ENCODE data around the gene CENPM.

Gene CENPM, protein sequence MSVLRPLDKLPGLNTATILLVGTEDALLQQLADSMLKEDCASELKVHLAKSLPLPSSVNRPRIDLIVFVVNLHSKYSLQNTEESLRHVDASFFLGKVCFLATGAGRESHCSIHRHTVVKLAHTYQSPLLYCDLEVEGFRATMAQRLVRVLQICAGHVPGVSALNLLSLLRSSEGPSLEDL

DNA sequence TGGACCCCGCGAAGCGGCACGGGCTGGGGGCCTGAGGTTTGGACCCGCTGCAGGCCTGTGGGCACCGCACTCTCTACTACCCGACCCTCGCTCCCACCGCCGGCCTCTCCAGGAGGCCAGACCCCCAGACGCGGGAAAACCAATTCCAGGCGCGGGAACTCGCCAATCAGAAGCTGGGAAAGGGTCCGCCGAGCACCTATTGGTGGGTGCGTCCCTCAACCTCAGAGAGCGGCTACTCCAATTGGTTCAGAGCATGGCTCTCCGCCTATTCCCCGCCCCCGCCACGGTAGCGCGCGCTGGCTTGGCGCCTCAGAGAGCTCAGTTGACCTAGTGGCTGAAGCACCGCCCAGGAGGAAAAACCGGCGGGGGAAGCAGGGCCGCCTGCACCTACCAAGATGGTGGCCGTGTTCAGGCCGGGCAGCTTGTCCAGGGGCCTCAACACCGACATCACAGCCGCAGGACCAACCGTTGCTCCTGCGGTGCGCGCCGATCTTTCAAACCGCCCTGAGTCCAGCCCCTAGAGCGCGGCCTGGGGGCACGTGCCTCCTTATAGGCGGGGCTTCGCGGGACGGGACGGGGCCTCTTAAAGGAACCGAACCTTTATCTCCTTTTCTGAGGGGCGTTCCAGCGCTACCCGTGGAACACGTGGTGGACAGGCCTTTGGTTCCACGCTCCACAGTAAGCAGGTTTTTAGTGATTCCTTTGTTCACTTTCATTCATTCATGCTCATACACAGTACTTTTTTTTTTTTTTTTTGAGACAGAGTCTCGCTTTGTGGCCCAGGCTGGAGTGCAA is at the start of gene CENPM:
CENPM (minus strand) TSS at position 524 of the 795 bp plus-strand sequence; CDS start at position 448, 76 bp downstream.
- H3K4me1 Mint-ChIP-seq (ENCODE audit: low read depth) = peaks cover 25% of the 10 kb centered on the region
- no peaks in the 10 kb centered on the region for H3K36me3 Mint-ChIP-seq (ENCODE audit: low read depth)
- H3K9me3 Mint-ChIP-seq = no peaks in the 10 kb centered on the region
- intact Hi-C loops (cut with micrococcal nuclease) = no loop called here
- peak within 1 kb of the TSS; percentile 68 for H3K27ac Mint-ChIP-seq
- H3K4me3 Mint-ChIP-seq = peak within 1 kb of the TSS; percentile 81
- H3K27me3 Mint-ChIP-seq = peaks cover 14% of the 10 kb centered on the region

- H3K4me3 Mint-ChIP-seq = no peak overlapping the region
- H3K27ac Mint-ChIP-seq = peak overlapping the region; percentile 75
- peaks cover 43% of the 10 kb centered on the region for H3K27me3 Mint-ChIP-seq
- H3K36me3 Mint-ChIP-seq (ENCODE audit: low read depth) = peaks cover 7% of the 10 kb centered on the region
- H3K9me3 Mint-ChIP-seq = no peaks in the 10 kb centered on the region
- H3K4me1 Mint-ChIP-seq (ENCODE audit: low read depth) = peaks cover 54% of the 10 kb centered on the region
- intact Hi-C loops (cut with micrococcal nuclease) = no loop called here
Measured at GRCh38 chr22:41995211-41995610, 48.3 kb upstream of the CENPM start.

GRCh38 chr22:41992496-41992895 is 45.5 kb upstream of the CENPM start:
- Mint-ChIP-seq H3K27me3 (peaks cover 47% of the 10 kb centered on the region), H3K27ac (no peak overlapping the region), H3K9me3 (no peaks in the 10 kb centered on the region), H3K4me1 (ENCODE audit: low read depth) (peaks cover 32% of the 10 kb centered on the region), H3K4me3 (no peak overlapping the region), H3K36me3 (ENCODE audit: low read depth) (no peaks in the 10 kb centered on the region)
- intact Hi-C loops (cut with micrococcal nuclease) = no loop called here

GRCh38 chr22:41991111-41991510 is 44.2 kb upstream of the CENPM start:
- Mint-ChIP-seq H3K4me3 (no peak overlapping the region), H3K27me3 (peaks cover 38% of the 10 kb centered on the region), H3K4me1 (ENCODE audit: low read depth) (peaks cover 21% of the 10 kb centered on the region), H3K27ac (no peak overlapping the region), H3K36me3 (ENCODE audit: low read depth) (no peaks in the 10 kb centered on the region), H3K9me3 (no peaks in the 10 kb centered on the region)
- intact Hi-C loops (cut with micrococcal nuclease) = no loop called here

GRCh38 chr22:41989246-41989645 is 42.3 kb upstream of the CENPM start:
- intact Hi-C loops (cut with micrococcal nuclease) = no loop called here
- H3K36me3 Mint-ChIP-seq (ENCODE audit: low read depth) = no peaks in the 10 kb centered on the region

DNA sequence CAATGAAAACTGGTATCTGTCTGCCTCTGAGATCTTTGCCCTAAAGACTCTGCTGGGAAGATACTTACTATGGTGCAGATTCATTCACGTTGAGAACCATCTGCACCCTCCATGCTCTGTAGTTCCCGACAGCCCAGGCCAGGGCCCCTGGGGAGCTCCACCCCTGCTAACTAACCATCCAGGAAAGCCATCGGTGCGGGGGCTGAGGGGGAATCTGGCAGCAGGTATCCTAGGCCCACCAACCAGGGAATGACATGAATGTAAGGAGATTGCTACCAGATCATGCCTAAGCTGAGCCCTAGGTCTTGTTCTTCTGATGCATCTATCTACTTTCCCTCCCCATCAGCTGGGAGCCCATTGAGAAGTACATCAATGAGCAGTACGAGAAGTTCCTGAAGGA is 40.3 kb upstream of the CENPM start:
- no peaks in the 10 kb centered on the region for H3K9me3 Mint-ChIP-seq
- H3K4me3 Mint-ChIP-seq = no peak overlapping the region
- intact Hi-C loops (cut with micrococcal nuclease) = no loop called here
- peaks cover 28% of the 10 kb centered on the region for H3K27me3 Mint-ChIP-seq
- H3K36me3 Mint-ChIP-seq (ENCODE audit: low read depth) = no peaks in the 10 kb centered on the region
- peaks cover 20% of the 10 kb centered on the region for H3K4me1 Mint-ChIP-seq (ENCODE audit: low read depth)
- H3K27ac Mint-ChIP-seq = no peak overlapping the region

More at GRCh38 chr22:41989246-41989645, 42.3 kb upstream of the CENPM start:
- H3K27ac Mint-ChIP-seq = no peak overlapping the region
- no peaks in the 10 kb centered on the region for H3K9me3 Mint-ChIP-seq
- peaks cover 3% of the 10 kb centered on the region for H3K4me1 Mint-ChIP-seq (ENCODE audit: low read depth)
- H3K4me3 Mint-ChIP-seq = no peak overlapping the region
- peaks cover 35% of the 10 kb centered on the region for H3K27me3 Mint-ChIP-seq

DNA sequence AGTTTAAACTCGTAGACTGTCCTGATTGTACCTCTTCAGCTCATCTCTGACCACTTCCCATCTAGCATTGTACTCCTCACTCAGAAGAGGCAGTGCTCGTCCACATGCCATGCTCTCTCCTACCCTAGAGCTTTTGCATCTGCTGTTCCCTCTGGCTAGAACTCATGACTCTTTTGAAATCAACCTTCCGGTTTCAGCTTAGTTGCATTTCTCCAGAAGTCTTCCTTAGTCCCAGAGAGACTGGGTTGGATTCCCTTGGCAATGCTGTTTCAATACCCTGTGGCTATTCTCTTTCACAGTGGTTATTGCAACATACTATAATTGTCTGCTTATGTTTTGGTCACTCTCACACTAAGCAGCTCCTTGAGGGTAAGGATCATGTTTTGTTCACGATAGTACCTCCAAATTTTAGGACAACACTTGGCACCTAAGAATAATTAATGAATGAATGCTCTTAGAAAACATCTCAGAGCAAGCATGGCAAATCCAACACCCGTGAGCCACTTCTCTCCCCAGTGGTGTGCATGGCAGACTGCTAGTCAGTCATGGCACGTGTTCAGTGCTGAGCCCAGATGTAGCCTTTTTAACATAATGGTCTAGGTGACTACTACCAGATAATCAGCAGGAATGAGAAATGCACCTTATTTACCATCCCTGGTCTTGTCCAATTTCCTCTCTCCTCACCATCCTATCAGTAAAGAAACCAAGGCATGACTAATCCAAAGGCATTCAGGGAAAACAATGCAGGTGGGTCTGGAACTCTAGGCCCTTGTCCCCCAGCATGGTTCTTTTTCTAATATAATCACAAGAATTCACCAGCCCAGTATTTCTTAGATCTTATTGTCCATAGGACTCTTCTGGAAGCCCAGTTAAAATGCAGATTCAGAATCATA is 36.8 kb upstream of the CENPM start:
- Mint-ChIP-seq H3K36me3 (ENCODE audit: low read depth) (no peaks in the 10 kb centered on the region), H3K4me1 (ENCODE audit: low read depth) (peaks cover 22% of the 10 kb centered on the region), H3K4me3 (no peak overlapping the region), H3K27me3 (peaks cover 16% of the 10 kb centered on the region), H3K27ac (peak overlapping the region; percentile 48), H3K9me3 (no peaks in the 10 kb centered on the region)
- intact Hi-C loops (cut with micrococcal nuclease) = no loop called here

DNA sequence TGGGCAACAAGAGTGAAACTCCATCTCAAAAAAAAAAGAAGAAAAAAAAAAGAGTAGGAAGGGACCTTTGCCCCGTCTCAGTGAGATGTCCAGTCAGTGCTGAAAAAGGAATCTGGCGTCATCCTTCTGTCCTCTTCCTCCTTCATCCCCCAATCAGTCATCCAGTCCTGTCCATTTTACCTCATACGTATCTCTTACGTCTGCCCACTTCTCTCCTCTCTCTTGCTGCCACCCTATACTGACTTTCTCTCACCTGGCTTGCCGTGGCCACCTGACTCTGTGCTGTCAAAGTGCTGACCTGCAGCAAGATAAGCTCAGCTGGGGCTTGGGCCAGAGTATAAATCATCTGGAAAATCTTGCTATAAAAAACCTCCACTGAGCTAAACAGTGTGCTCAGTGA is 35.9 kb upstream of the CENPM start:
- Mint-ChIP-seq H3K4me3 (no peak overlapping the region), H3K9me3 (no peaks in the 10 kb centered on the region), H3K27me3 (peaks cover 25% of the 10 kb centered on the region), H3K27ac (peak overlapping the region; percentile 48), H3K4me1 (ENCODE audit: low read depth) (peaks cover 22% of the 10 kb centered on the region), H3K36me3 (ENCODE audit: low read depth) (no peaks in the 10 kb centered on the region)
- intact Hi-C loops (cut with micrococcal nuclease) = no loop called here

- Mint-ChIP-seq H3K4me1 (ENCODE audit: low read depth) (peaks cover 42% of the 10 kb centered on the region), H3K27me3 (peaks cover 47% of the 10 kb centered on the region), H3K9me3 (no peaks in the 10 kb centered on the region), H3K36me3 (ENCODE audit: low read depth) (no peaks in the 10 kb centered on the region), H3K27ac (no peak overlapping the region), H3K4me3 (no peak overlapping the region)
- intact Hi-C loops (cut with micrococcal nuclease) = no loop called here
Measured at GRCh38 chr22:41979423-41980250, 32.7 kb upstream of the CENPM start.

DNA sequence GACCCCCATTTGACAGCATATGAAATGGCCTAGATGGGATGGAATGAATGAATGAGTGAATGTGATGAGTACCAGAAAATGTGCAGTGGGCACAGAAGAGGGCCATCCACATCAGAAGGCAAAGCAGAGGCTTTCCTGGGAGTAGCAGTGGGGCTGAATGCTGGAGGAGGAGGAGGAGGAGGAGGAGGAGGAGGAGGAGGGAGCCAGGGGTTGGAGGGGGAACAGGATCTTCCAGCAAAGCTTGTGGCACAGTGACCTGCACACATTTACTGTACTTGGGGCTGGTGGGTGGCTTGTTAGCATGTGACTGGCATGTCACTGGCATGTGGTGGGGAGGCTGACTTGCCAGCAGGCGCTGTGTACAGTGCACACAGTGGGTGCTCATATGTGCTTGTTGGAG is 31.8 kb upstream of the CENPM start:
- H3K4me1 Mint-ChIP-seq (ENCODE audit: low read depth) = peaks cover 36% of the 10 kb centered on the region
- no peak overlapping the region for H3K4me3 Mint-ChIP-seq
- no peak overlapping the region for H3K27ac Mint-ChIP-seq
- peaks cover 55% of the 10 kb centered on the region for H3K27me3 Mint-ChIP-seq
- no peaks in the 10 kb centered on the region for H3K9me3 Mint-ChIP-seq
- no peaks in the 10 kb centered on the region for H3K36me3 Mint-ChIP-seq (ENCODE audit: low read depth)
- intact Hi-C loops (cut with micrococcal nuclease) = no loop called here

DNA sequence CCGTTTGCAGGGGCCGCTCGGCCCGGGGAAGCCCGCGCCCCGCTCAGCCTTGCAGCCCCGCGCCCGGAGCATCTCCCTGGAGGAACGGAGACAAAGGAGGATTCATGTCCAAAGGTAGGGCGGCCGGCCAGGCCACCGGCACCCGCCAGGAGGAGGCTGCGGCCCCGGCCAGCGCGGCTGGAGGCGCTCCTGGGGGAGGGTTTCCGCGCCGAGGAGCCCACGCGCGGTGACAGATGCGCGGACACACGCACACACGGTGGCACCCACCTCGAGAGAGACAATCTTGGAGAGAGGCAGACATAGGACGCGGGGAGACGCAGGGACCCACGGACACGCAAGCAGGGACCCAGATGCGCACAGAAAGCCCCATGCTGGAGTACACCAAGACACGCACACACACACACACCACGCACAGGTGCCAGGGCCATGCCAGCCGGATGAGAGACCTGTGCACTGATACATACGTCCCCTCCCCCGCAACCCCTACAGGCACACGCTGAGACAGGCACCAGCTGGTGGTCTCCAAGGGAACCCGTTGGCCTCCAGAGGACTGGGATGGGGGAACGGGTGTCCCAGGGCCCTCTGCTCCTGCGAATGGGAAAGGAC is 30.1 kb upstream of the CENPM start:
- intact Hi-C loops (cut with micrococcal nuclease) = no loop called here
- H3K27me3 Mint-ChIP-seq = peaks cover 65% of the 10 kb centered on the region
- H3K4me3 Mint-ChIP-seq = peak overlapping the region; percentile 69
- H3K27ac Mint-ChIP-seq = no peak overlapping the region
- H3K9me3 Mint-ChIP-seq = no peaks in the 10 kb centered on the region
- H3K4me1 Mint-ChIP-seq (ENCODE audit: low read depth) = peaks cover 20% of the 10 kb centered on the region
- no peaks in the 10 kb centered on the region for H3K36me3 Mint-ChIP-seq (ENCODE audit: low read depth)

- no peak overlapping the region for H3K27ac Mint-ChIP-seq
- no peaks in the 10 kb centered on the region for H3K9me3 Mint-ChIP-seq
Measured at GRCh38 chr22:41976070-41976901, 29.3 kb upstream of the CENPM start.

More at GRCh38 chr22:41976070-41976901, 29.3 kb upstream of the CENPM start:
- peak overlapping the region; percentile 51 for H3K4me3 Mint-ChIP-seq
- no peaks in the 10 kb centered on the region for H3K36me3 Mint-ChIP-seq (ENCODE audit: low read depth)
- peaks cover 71% of the 10 kb centered on the region for H3K27me3 Mint-ChIP-seq
- H3K4me1 Mint-ChIP-seq (ENCODE audit: low read depth) = peaks cover 20% of the 10 kb centered on the region
- intact Hi-C loops (cut with micrococcal nuclease) = no loop called here
